ENCODE data around the gene CABP5.

The CABP5 gene

DNA sequence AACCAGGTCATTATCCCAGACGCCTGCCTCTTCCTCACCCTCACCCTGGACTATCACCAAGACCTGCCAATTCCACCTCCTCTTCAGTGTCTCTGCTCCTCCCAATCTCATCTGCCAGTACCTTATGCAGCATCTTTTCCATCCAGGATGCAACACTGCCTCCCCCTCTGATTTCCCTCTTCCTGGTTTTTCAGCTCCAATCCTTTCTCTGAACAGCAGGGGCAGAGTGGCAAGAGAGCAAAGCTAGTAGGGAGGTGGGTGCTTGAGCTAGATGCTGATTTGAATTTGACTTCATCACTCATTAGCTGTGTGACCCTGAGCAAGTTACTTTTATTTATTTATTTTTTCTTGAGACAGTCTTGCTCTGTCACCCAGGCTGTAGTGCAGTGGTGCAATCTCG, 25.6 kb upstream of the CABP5 start:
- no peaks in the 10 kb centered on the region for H3K9me3 ChIP-seq (ENCODE audit: low read length)
- H3K4me1 ChIP-seq (ENCODE audit: insufficient read depth, low read length, severe bottlenecking): no peaks in the 10 kb centered on the region
- no peak overlapping the region for H2AFZ ChIP-seq (ENCODE audit: low read length)
- no peaks in the 10 kb centered on the region for H4K20me1 ChIP-seq (ENCODE audit: insufficient read depth, low read length)
- H3F3A ChIP-seq (ENCODE audit: insufficient read depth, low read length): no peaks in the 10 kb centered on the region
- H3K79me2 ChIP-seq (ENCODE audit: insufficient read depth, low read length): no peaks in the 10 kb centered on the region
- H3K27me3 ChIP-seq (ENCODE audit: insufficient read depth, low read length): no peaks in the 10 kb centered on the region; the same call in 1 of the 2 replicates
- no peak overlapping the region for H3K27ac ChIP-seq (ENCODE audit: low read depth, low read length, poor library complexity, severe bottlenecking)
- no peak overlapping the region for H3K4me3 ChIP-seq (ENCODE audit: low read depth, low read length, poor library complexity, severe bottlenecking)
- TF ChIP-seq EZH2 (IDR thresholded peaks at IDR 0.05; ENCODE audit: borderline replicate concordance, low read length): no peak
- TF ChIP-seq, protein P1, sequence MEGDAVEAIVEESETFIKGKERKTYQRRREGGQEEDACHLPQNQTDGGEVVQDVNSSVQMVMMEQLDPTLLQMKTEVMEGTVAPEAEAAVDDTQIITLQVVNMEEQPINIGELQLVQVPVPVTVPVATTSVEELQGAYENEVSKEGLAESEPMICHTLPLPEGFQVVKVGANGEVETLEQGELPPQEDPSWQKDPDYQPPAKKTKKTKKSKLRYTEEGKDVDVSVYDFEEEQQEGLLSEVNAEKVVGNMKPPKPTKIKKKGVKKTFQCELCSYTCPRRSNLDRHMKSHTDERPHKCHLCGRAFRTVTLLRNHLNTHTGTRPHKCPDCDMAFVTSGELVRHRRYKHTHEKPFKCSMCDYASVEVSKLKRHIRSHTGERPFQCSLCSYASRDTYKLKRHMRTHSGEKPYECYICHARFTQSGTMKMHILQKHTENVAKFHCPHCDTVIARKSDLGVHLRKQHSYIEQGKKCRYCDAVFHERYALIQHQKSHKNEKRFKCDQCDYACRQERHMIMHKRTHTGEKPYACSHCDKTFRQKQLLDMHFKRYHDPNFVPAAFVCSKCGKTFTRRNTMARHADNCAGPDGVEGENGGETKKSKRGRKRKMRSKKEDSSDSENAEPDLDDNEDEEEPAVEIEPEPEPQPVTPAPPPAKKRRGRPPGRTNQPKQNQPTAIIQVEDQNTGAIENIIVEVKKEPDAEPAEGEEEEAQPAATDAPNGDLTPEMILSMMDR (IDR thresholded peaks at IDR 0.05; ENCODE audit: low read length): no peak
- H3K4me2 ChIP-seq (ENCODE audit: low read length): no peak overlapping the region
- no peaks in the 10 kb centered on the region for H3K36me3 ChIP-seq (ENCODE audit: insufficient read depth, low read length)
- no peak overlapping the region for H3K9ac ChIP-seq (ENCODE audit: low read length)
- H3K9me2 ChIP-seq (ENCODE audit: low read depth, low read length): no peaks in the 10 kb centered on the region

DNA sequence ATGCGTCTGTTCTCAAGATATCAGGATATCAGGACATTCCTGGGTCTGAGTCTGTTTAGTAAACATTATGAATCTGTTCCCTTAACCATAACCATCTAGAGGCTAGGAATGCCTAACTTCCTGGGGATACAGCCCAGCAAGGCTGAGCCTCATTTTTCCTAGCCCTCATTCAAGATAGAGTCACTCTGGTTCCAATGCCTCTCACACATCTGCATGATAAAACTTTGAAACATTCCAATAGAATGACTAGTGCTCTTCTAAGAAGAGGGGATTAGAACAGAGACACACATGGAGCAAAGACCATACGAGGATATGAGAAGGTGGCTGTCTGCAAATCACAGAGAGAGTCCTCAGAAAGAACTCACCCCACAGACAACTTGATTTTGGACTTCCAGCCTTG, 20.6 kb upstream of the CABP5 start:
- H3K27me3 ChIP-seq (ENCODE audit: insufficient read depth, low read length): no peaks in the 10 kb centered on the region
- H3K79me2 ChIP-seq (ENCODE audit: insufficient read depth, low read length): no peaks in the 10 kb centered on the region
- no peaks in the 10 kb centered on the region for H3K36me3 ChIP-seq (ENCODE audit: insufficient read depth, low read length)
- H3K4me2 ChIP-seq (ENCODE audit: low read length): no peak overlapping the region
- no peak overlapping the region for H3K27ac ChIP-seq (ENCODE audit: low read depth, low read length, poor library complexity, severe bottlenecking)
- H3K9me3 ChIP-seq (ENCODE audit: low read length): no peaks in the 10 kb centered on the region
- no peaks in the 10 kb centered on the region for H3K9me2 ChIP-seq (ENCODE audit: low read depth, low read length)
- H3K4me3 ChIP-seq (ENCODE audit: low read depth, low read length, poor library complexity, severe bottlenecking): no peak overlapping the region
- H2AFZ ChIP-seq (ENCODE audit: low read length): no peak overlapping the region
- TF ChIP-seq, protein P1 (IDR thresholded peaks at IDR 0.05; ENCODE audit: low read length): no peak
- TF ChIP-seq EZH2 (IDR thresholded peaks at IDR 0.05; ENCODE audit: borderline replicate concordance, low read length): no peak
- no peaks in the 10 kb centered on the region for H3F3A ChIP-seq (ENCODE audit: insufficient read depth, low read length)
- H3K4me1 ChIP-seq (ENCODE audit: insufficient read depth, low read length, severe bottlenecking): no peaks in the 10 kb centered on the region
- no peaks in the 10 kb centered on the region for H4K20me1 ChIP-seq (ENCODE audit: insufficient read depth, low read length)
- H3K9ac ChIP-seq (ENCODE audit: low read length): no peak overlapping the region

DNA sequence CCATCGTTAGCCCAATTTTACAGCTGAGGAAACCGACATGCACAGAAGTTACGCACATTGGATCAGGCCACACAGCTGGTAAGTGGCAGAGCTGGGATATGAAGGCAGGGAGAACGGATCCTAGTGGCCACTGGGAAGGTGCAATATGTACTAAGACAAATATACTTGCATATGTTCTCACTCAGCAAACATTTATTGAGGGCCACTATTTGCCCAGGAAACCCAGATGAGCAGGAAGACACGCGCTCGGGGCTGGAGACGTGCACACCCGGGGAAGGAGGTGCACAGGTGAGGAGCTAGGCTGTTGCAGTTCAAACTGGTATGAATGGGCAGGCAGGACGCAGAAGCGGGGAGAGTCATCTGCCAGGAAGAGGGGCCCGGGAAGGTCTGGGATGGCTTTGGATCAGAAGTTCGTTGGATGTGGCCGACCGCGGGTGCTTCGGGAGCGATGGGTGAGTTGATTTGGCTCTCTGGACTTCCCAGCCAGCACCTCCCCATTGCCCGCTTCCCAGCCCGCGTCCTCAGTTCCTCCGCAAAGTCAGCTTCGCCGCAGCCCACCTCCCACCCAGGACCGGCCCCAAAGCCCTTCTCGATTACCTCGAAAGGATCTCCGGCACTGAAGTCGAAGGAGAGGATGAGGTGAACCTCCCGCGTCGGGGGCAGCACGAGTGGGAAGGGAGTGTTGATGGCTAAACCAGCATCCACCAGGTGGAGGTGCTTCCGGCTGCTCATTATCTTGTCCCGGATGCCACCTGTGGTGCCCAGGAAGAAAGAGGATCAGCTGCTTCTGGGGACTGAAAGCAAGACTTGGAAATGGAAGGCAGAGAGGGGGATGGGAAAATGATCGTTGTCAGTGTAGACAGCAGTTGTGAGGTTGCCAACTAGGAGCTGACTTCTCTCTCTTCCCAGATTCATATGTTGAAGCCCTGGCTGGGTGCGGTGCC, 17.8 kb upstream of the CABP5 start:
- no peaks in the 10 kb centered on the region for H4K20me1 ChIP-seq (ENCODE audit: insufficient read depth, low read length)
- H2AFZ ChIP-seq (ENCODE audit: low read length): no peak overlapping the region
- H3K36me3 ChIP-seq (ENCODE audit: insufficient read depth, low read length): no peaks in the 10 kb centered on the region
- H3K9ac ChIP-seq (ENCODE audit: low read length): no peak overlapping the region
- no peaks in the 10 kb centered on the region for H3K9me2 ChIP-seq (ENCODE audit: low read depth, low read length)
- H3K4me1 ChIP-seq (ENCODE audit: insufficient read depth, low read length, severe bottlenecking): no peaks in the 10 kb centered on the region
- H3K27ac ChIP-seq (ENCODE audit: low read depth, low read length, poor library complexity, severe bottlenecking): no peak overlapping the region
- H3F3A ChIP-seq (ENCODE audit: insufficient read depth, low read length): no peaks in the 10 kb centered on the region
- H3K4me2 ChIP-seq (ENCODE audit: low read length): no peak overlapping the region
- no peaks in the 10 kb centered on the region for H3K9me3 ChIP-seq (ENCODE audit: low read length)
- TF ChIP-seq, protein P1 (IDR thresholded peaks at IDR 0.05; ENCODE audit: low read length): no peak
- TF ChIP-seq EZH2 (IDR thresholded peaks at IDR 0.05; ENCODE audit: borderline replicate concordance, low read length): no peak
- H3K4me3 ChIP-seq (ENCODE audit: low read depth, low read length, poor library complexity, severe bottlenecking): no peak overlapping the region
- H3K27me3 ChIP-seq (ENCODE audit: insufficient read depth, low read length): no peaks in the 10 kb centered on the region
- no peaks in the 10 kb centered on the region for H3K79me2 ChIP-seq (ENCODE audit: insufficient read depth, low read length)
